HG02943 (cell line): Measurements from ENCODE around the gene UNC45A.

Experiments
- ATAC-seq: cut with Tn5 transposase; IDR thresholded peaks from one replicate; pipeline ENCODE4 v1.9.1; 2021; ENCODE audit warnings: mild to moderate bottlenecking, low read depth, moderate library complexity; ENCODE audit not compliant: unreplicated experiment

UNC45A gene

GRCh38 chr15:90959894-90960293 is 24.8 kb downstream of the UNC45A start:
- no peak for ATAC-seq

GRCh38 chr15:90960298-90961091 is 25.4 kb downstream of the UNC45A start:
- ATAC-seq: no peak

- ATAC-seq: no peak
These were observed 26.9 kb downstream of the UNC45A start for GRCh38 chr15:90962021-90962420.

GRCh38 chr15:90966262-90966661 is 31.2 kb downstream of the UNC45A start:
- no peak for ATAC-seq

GRCh38 chr15:90967206-90967605 is 32.1 kb downstream of the UNC45A start:
- ATAC-seq: no peak

GRCh38 chr15:90968434-90968833 is 33.3 kb downstream of the UNC45A start:
- no peak for ATAC-seq

GRCh38 chr15:90970274-90970673 is 35.2 kb downstream of the UNC45A start:
- no peak for ATAC-seq

- ATAC-seq: no peak
These were observed 37.0 kb downstream of the UNC45A start for GRCh38 chr15:90972133-90972532.

GRCh38 chr15:90974216-90974615 is 39.1 kb downstream of the UNC45A start:
- no peak for ATAC-seq

- ATAC-seq: no peak
These were observed 44.5 kb downstream of the UNC45A start for GRCh38 chr15:90979582-90979981.

GRCh38 chr15:90981681-90982080 is 46.6 kb downstream of the UNC45A start:
- ATAC-seq: no peak

- no peak for ATAC-seq
These were observed 47.0 kb downstream of the UNC45A start for GRCh38 chr15:90982135-90982534.

GRCh38 chr15:90986790-90987507 is 51.9 kb downstream of the UNC45A start:
- ATAC-seq: no peak

GRCh38 chr15:90987561-90988141 is 52.6 kb downstream of the UNC45A start:
- no peak for ATAC-seq

- ATAC-seq: no peak
These were observed 53.2 kb downstream of the UNC45A start for GRCh38 chr15:90988296-90988695.

- ATAC-seq: no peak
These were observed 54.1 kb downstream of the UNC45A start for GRCh38 chr15:90989040-90989768.

GRCh38 chr15:90990446-90990845 is 55.4 kb downstream of the UNC45A start:
- no peak for ATAC-seq

GRCh38 chr15:90991587-90992285 is 56.7 kb downstream of the UNC45A start:
- no peak for ATAC-seq

- peak; percentile 19 for ATAC-seq
These were observed 59.0 kb downstream of the UNC45A start for GRCh38 chr15:90994059-90994416.
